Measurements from ENCODE around the gene POTEI.
"Not testable (repeated sequence)": the region's sequence is repeated elsewhere in the genome, so short reads cannot be mapped to it uniquely, and the experiment has no call there.

The POTEI gene

DNA sequence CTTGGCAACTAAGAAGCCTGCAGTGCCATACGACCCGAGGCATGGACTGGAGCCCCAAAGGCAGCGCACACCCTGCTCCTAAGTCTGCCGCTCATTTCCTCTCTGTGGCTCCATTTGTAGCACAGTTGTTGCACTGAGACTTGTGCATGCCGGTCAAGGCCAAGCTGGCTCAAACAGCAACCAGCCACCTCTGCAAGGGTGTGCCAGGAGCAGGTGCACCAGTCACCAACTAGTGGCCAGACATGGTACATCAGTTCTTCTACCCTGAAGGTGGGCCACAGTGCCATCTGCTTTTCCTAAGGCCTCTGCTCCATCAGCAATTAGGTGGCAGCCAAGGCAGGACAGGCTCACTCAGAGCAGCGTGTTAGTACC lies 54.4 kb downstream of the POTEI start:
- DNase-seq, result not testable (repeated sequence)

DNA sequence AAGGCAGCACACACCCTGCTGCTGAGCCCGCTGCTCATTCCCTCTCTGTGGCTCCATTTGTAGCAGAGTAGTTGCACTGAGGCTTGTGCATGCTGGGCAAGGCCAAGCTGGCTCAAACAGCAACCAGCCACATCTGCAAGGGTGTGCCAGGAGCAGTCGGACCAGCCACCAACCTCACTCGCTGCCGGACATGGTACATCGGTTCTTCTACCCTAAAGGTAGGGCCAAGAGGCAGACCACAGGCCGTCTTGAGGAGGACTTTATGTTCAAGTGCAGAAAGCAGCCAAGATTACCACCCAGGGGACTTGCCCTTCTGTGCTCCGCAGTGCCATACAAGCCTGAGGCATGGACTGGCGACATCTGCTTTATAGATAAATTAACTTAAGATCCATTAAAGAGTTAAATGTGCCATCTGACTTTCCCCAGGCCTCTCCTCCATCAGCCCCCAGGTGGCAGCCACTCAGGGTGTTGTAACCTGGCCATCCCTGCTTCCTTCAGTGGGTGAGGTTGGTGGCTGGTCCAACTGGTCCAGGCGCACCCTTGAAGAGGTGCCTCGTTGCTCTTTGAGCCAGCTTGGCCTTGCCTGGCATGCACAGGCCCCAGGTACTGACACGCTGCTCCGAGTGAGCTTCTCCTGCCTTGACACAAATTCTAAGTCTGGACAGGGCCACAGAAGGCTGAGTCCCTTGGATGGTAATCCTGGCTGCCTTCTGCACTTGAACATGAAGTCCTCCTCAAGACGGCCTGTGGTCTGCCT lies 55.0 kb downstream of the POTEI start:
- not testable (repeated sequence) for DNase-seq

DNA sequence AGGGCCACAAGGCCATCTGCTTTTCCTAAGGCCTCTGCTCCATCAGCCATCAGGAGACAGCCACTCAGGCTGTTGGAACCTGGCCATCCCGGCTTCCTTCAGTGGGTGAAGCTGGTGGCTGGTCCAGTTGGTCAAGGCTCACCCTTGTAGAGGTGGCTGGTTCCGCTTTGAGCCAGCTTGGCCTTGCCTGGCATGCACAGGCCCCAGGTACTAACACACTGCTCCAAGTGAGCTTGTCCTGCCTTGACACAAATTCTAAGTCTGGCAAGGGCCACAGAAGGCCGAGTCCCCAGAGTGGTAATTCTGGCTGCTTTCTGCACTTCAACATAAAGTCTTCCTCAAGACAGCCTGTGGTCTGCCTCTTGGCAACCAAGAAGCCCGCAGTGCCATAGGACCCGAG lies 56.2 kb downstream of the POTEI start:
- not testable (repeated sequence) for DNase-seq

DNA sequence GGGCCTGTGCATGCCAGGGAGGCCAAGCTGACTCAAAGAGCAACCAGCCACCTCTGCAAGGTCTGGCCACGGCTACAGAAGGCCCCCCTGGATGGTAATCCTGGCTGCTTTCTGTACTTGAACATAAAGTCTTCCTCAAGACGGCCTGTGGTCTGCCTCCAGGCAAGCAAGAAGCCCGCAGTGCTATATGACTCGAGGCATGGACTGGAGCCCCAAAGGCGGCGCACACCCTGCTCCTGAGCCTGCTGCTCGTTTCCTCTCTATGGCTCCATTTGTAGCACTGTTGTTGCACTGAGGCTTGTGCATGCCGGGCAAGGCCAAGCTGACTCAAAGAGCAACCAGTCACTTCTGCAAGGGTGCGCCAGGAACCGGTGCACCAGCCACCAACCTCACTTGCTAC lies 57.3 kb downstream of the POTEI start:
- DNase-seq, result not testable (repeated sequence)

DNA sequence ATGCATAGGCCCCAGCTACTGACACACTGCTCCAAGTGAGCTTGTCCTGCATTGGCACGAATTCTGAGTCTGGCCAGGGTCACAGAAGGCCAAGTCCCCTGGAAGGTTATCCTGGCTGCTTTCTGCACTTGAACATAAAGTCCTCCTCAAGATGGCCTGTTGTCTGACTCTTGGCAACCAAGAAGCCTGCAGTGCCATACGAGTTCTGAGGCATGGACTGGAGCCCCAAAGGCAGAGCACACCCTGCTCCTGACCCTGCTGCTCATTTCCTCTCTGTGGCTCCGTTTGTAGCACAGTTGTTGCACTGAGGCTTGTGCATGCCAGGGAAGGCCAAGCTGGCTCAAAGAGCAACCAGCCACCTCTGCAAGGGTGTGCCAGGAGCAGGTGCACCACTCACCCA lies 57.9 kb downstream of the POTEI start:
- DNase-seq, result not testable (repeated sequence)

DNA sequence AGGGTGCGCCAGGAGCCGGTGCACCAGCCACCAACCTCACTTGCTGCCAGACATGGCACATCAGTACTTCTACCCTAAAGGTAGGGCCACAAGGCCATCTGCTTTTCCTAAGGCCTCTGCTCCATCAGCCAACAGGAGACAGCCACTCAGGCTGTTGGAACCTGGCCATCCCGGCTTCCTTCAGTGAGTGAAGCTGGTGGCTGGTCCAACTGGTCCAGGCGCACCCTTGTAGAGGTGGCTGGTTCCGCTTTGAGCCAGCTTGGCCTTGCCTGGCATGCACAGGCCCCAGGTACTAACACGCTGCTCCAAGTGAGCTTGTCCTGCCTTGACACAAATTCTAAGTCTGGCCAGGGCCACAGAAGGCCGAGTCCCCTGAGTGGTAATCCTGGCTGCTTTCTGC lies 58.8 kb downstream of the POTEI start:
- DNase-seq, result not testable (repeated sequence)

DNA sequence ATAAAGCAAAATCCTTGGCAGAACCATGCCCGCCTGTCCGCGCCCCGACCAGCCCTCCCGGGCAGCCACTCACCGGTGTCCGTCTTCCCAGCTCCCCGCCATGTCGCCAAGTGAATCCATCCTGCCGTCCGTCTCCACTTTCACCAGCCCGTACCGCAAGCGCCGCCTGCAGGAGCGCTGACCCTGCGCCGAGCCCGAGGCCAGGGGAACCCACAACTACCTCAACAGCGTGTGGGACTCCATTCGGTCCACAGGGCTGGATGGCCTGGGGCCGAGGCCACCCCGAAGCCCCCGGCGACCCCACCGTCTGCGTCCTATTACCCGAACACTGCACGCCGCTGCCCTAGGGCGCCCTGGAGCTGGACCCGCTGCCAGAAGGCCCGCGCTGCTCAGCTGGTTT lies 81.5 kb downstream of the POTEI start:
- peak; percentile 55 for DNase-seq

DNA sequence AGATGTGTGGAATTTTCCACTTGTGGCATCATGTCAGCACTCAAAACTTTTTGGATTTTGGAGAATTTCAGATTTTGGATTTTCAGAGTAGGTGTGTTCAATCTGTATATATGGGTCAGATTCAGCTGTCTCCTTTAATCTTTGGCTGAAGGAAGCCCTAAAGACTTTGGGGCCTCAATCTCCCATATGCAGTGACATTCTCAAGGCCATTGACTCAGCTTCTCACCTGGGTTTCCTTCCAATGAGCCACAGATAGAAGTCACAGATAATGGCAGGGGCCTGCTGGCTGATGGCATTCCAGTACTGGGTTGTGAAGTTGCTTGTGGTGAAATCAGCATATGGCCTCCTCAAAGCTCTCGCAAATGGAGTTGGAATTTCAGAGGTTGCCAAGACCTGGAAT lies 90.3 kb downstream of the POTEI start:
- not testable (repeated sequence) for DNase-seq

DNA sequence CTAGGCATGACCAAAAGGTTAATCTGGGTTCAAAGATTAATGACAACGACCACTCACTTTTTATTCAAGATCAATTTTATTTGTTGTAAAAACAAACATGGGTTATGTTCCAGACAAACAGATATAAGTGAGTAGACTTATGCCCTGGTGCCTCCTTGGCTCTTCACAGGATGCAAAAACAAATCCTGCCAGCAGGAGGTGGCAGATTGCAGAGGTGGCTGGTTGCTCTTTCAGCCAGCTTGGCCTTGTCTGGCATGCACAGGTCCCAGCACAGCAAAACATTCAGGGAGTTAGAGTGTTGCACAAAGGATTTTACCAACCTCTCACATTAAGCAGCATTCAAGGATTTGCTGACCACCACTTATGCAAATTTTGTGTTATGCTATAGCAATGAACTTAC lies 92.4 kb downstream of the POTEI start:
- DNase-seq, result not testable (repeated sequence)
